HG03175 (cell line): ENCODE measurements around the gene SMIM35.

Experiments
- ATAC-seq: cut with Tn5 transposase; IDR thresholded peaks from one replicate; pipeline ENCODE4 v1.9.1; 2021; ENCODE audit warnings: mild to moderate bottlenecking, moderate library complexity; ENCODE audit not compliant: unreplicated experiment

Gene SMIM35

DNA sequence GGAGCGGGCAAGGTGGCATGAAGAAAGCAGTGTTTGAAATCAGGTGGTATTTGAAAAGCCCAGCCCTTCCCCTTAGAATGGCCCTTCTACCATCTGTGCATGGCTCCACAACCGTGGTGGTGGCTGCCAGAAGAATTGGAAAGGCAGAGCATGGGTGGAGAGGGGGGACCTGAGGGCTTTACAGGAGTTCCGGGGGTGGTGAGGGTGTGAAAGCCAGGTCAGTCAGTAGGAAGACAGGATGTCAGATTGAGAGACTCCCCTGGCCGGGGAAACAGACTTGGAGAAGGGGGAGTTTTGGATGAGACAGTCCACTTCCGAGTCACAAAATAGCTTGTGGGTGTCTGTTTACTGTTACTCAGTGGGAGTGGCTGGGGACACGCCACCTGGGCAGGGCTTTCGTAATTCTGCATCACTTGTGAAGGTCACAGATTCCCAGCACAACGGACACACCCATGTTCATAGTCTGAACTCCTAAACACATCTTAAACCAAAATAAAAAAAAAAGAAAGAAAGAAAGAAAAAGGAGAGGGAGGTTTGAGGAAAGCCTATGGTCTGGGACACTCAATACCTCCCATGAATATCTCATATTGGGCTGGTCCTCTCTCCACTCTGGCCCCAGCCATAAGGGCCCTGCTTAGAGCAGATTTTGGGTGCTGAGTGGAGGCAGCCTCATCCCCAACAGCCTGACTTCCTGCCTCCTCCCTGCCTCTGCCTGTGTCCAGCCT is 24.4 kb upstream of the SMIM35 start:
- ATAC-seq = no peak

DNA sequence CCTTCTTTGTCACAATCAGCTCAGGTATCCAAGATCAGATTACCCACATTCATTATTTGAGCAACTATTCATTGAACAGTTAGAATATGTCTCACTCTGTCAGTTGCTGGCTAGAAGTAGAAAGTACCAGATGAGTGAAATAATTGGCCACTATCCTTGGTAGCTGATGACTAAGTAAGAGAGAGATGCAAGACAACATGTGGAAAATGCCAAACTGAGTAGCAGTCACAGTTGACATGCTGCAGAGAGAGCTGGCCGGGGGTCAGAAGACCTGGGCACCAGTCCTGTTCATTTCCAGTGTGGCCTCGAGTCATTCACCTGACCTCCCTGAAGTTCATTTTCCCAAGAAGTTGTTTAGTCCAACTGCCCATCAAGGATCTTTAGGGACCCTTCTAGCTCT is 22.5 kb upstream of the SMIM35 start:
- ATAC-seq = no peak

GRCh38 chr11:118108513-118108912 is 21.8 kb upstream of the SMIM35 start:
- no peak for ATAC-seq

DNA sequence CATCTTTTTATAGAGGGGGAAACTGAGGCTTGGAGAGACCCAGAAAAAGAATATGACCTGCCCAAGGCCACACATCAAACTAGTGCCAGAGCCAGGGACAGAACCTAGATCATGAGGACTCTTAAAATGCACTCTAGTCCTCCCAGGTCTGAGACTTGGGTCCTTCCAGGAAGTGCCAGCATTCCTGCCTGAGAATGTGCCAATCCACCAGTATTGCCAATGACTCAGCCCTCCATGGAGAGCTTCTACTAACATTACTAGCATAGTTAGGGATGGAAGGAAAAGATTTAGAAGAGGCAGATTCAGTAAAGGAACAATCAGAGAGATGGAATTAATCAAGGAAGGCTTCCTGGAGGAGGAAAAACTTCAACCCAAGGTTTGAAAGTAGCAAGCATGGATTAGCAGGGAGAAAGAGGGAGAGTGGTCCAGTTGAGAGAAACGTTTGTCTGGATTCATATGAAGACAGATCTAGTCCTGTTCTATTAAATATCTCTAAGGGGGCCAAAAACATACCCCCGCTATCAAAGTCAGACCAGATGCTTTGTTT is 20.1 kb upstream of the SMIM35 start:
- no peak for ATAC-seq

DNA sequence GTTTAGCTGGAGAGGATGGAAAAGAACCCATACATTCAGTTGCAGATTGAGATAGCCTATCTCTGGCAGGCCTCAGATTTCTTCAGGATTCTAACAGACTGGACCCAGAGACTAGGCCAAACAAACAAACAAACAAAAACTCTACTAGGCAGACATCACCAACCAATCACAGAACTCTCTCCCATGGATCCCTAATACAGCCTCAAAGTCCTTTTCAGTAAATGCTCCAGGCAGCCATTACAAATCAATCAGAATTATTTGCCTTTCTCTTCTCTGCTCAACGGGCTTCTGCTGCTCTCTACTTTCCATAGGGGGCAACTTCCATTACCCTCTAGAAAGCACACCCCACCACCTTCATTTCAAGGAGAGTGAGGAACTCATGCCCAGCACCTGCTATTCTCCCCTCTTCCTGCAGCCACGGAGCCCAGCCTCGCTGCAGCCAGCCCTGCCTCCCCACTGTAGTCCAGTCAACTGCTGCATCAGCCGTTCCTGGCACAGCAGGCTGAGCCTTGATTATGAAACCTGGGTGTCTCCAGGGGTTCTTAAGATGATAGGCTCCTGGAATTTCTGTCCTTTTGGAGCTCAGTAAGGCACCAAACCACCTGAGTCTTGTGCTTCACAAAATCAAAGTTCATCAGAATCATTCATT is 19.0 kb upstream of the SMIM35 start:
- no peak for ATAC-seq

DNA sequence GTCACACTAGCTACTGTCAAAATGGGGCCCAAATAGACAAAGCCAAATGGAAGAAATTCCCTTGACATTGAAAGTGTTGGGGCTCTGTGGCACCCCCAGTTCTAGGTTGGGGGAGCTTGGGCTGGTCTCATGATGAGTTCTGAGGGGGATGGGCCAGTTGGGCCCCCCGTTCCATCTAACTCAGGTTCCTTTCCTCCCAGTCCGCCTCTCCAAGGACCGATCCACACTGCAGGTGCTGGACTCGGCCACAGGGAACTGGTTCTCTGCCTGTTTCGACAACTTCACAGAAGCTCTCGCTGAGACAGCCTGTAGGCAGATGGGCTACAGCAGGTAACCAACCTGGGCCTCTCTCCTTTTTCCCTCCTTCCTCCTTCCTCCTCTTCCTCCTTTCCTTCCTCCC is 17.7 kb upstream of the SMIM35 start:
- no peak for ATAC-seq

DNA sequence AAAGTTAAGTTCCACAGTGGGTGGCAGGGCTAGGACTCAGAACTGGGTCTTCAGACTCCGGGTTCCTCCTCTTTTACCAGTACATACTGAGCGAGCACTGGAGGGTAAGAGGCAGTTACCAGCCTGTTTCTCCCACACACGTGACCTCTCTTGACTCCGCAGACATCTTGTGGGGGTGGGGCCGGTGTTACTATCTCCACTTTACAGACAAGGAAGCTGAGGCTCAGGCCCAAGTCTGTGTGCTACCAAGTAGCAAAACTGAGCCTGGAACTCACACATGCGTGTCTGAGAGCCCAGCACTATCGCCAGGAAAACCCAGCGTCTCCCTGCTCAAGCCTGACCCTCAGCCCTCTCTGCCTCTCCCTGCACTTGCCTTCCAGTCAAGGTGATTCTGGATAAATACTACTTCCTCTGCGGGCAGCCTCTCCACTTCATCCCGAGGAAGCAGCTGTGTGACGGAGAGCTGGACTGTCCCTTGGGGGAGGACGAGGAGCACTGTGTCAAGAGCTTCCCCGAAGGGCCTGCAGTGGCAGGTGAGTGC is 16.0 kb upstream of the SMIM35 start:
- no peak for ATAC-seq

GRCh38 chr11:118100691-118101232 is 14.0 kb upstream of the SMIM35 start:
- no peak for ATAC-seq

DNA sequence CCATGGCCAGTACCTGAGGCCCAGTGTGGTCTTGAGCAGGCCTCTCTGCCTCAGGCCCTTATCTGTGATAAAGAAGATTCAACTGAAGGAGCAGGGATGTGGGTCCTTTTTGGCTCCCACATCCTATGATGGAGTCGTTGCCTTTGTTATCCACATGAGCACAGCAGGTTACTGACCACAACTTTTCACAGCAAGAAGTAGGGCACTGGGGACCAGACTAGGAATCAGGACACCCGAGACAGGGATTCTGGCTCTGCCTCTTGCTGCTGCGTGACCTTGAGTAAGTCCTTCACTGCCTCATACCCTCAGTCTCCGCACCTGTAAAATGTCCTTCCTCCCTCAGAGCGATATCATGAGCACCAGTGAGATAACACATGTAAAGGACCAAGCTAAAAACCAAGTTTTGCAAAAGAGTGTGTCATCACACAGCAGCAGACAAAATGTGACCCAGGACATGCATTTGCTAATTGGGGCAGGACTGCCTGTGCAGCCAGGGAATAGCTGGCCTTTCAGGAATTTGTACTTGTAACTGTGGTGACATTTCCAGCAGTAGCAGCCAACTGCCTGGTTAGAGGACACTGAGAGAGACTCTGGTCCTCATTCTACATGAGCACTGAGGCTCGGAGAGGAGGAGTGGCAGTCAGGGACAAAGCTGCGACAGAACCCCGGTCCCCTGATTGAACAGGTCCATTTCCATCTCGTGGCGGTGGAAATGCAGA is 13.2 kb upstream of the SMIM35 start:
- ATAC-seq = no peak

- no peak for ATAC-seq
Measured at GRCh38 chr11:118098996-118099837, 12.5 kb upstream of the SMIM35 start.

DNA sequence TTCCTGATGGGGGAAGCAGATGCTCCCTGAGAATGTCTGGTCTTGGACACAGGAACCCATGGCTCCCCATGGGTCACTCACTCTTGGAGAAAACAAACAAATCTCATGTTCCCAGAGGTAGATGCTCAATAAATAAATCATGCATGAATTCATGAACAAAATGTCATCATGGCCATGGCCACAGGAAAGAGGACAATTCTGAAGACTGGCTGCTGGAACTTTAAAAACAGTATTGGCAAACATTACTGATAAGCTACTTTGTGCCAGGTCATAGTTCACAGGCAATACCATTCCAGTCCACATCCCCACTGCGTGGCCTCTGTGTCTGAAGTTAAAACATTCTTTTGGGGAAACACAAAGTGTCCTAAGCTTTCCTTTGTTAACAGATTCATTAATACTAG is 9.2 kb upstream of the SMIM35 start:
- no peak for ATAC-seq

- no peak for ATAC-seq
Measured at GRCh38 chr11:118095493-118095892, 8.7 kb upstream of the SMIM35 start.

GRCh38 chr11:118092907-118093571 is 6.3 kb upstream of the SMIM35 start:
- no peak for ATAC-seq

GRCh38 chr11:118091690-118092089 is 4.9 kb upstream of the SMIM35 start:
- ATAC-seq = no peak

DNA sequence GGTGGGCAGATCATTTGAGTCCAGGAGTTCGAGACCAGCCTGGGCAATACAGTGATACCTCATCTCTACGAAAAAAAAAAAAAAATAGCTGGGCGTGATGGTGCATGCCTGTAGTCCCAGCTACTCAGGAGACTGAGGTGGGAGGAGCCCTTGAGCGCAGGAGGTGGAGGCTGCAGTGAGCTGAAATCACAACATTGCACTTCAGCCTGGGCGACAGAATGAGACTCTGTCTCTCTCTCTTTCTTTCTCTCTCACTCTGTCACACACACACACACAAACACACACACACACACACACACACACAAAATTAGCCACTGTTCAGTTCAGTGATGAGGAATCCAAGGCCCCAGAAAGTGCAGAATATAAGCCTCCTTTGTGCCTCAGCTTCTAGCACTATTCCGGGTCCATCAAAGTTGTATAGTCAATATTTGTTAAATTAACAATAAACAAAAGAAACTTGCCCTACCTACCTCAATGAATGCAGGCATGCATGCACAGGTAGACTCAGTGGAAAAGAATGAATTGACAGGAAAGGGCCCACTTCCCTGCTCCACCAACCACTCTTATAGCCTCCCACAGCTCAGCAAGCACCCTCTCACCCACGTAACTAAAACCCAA is 3.9 kb upstream of the SMIM35 start:
- no peak for ATAC-seq

GRCh38 chr11:118088531-118088930 is 1.8 kb upstream of the SMIM35 start:
- ATAC-seq = no peak

DNA sequence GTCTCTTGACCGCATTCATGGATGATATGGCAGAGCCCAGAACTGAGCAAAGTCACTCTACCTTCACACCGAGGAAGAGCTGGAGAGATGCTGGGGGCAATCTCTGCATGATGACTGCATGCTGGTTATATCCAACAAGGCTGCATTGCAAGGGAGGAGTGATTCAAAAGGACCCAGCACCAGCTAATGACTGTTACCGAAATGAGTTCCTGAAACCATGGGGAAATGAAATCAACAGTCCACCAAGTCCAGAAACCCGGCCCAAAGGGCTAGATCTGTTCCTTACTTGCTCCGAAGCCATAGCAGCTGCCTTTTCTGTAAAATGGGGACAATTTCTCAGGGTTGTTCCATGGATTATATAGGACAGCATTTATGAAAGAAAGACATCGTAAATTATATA is 1.2 kb upstream of the SMIM35 start:
- ATAC-seq = no peak

GRCh38 chr11:118084656-118085055 is 2.1 kb downstream of the SMIM35 start:
- ATAC-seq = no peak

DNA sequence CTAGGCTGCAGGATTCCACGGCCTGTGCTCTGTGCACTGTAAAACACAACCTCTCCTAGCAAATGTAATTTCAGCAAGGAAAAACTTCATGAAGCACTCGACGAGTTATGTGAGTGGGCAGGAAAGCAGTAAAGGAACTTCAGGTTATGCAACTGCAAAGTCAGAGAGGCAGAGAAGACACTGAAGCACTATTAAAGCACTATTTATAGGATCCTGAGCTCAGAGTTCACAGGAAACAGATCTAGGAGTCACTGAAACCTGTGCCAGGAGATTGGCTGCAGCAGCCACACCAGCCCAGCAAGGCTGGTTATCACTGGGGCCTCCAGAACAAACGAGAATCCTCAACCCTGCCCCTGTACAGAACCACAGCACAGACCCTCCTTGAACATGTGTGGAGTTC is 2.5 kb downstream of the SMIM35 start:
- ATAC-seq = no peak
